ENCODE measurements around the gene SMAP1.

SMAP1 gene

DNA sequence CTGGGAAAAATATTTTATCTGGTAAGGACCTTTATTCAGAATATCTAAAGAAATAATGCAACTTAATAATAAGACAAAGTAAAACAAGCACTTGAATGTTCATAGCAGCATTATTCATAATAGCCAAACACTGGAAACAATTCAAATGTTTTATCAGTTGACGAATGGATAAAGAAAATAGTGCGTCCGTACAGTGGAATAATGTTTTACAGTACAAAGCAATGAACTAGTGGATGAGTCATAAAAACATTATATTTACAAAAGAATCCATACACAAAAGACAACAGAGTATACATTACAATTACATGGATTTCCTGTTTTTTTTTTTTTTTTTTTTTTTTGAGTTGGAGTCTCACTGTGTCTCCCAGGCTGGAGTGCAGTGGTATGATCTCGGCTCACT lies 12.7 kb downstream of the SMAP1 start:
- no peak for DNase-seq
- H3K27ac ChIP-seq = no peak overlapping the region
- no peaks in the 10 kb centered on the region for H3K36me3 ChIP-seq
- intact Hi-C loops (cut with DNase I; ENCODE audit: low total_unique reads) = loop anchor here (5.0 kb wide), 1 partner anchor 128 kb away; no protein-coding TSS in a partner anchor
- no peaks in the 10 kb centered on the region for H3K27me3 ChIP-seq
- TF ChIP-seq, protein P1, sequence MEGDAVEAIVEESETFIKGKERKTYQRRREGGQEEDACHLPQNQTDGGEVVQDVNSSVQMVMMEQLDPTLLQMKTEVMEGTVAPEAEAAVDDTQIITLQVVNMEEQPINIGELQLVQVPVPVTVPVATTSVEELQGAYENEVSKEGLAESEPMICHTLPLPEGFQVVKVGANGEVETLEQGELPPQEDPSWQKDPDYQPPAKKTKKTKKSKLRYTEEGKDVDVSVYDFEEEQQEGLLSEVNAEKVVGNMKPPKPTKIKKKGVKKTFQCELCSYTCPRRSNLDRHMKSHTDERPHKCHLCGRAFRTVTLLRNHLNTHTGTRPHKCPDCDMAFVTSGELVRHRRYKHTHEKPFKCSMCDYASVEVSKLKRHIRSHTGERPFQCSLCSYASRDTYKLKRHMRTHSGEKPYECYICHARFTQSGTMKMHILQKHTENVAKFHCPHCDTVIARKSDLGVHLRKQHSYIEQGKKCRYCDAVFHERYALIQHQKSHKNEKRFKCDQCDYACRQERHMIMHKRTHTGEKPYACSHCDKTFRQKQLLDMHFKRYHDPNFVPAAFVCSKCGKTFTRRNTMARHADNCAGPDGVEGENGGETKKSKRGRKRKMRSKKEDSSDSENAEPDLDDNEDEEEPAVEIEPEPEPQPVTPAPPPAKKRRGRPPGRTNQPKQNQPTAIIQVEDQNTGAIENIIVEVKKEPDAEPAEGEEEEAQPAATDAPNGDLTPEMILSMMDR (IDR thresholded peaks at IDR 0.05) = no peak
- H3K9me3 ChIP-seq = no peaks in the 10 kb centered on the region
- H3K4me3 ChIP-seq = no peak overlapping the region
- peaks cover 0 to 9% (median 2%) of the 10 kb centered on the region in 4 donors for H3K4me1 ChIP-seq

- TF ChIP-seq, protein P1 (IDR thresholded peaks at IDR 0.05) = no peak
- Histone ChIP-seq H3K4me1 (peaks cover 0 to 27% (median 9%) of the 10 kb centered on the region in 4 donors), H3K27me3 (no peaks in the 10 kb centered on the region), H3K4me3 (no peak overlapping the region), H3K27ac (no peak overlapping the region), H3K9me3 (no peaks in the 10 kb centered on the region), H3K36me3 (no peaks in the 10 kb centered on the region)
- DNase-seq = no peak
- intact Hi-C loops (cut with DNase I; ENCODE audit: low total_unique reads) = loop anchor here (5.0 kb wide), 1 partner anchor 133 kb away; no protein-coding TSS in a partner anchor
These were observed 17.3 kb downstream of the SMAP1 start for GRCh38 chr6:70684794-70685493.

DNA sequence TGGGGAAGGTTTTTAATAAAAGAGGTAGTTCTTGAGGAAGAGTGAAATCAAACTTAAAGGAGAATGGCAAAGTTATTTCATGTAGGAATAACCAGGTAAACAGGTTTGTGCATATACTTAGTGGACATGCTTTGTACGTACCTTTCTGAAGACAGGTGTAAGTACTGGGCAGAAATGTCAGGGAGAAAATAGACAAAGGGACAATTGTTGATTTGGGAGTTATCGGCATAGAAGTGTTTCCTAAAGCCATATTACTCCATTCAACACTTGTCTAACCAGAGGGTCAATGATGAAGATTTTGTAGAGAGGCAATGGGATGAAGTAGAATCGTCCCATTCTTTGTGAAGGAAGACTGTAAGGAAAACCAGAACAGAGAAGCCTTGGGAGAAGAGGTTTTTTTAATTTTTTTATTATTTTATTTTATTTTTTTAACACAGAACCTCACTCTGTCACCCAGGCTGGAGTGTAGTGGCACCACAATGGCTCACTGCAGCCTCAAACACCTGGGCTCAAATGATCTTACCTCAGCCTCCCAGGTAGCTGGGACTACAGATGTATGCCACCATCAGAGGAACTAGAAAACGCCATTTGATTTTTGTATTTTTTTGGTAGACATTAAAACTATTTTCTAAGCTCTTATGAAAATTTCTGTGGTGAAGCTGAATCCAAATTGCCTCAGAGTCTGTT lies 18.0 kb downstream of the SMAP1 start:
- no peak overlapping the region for H3K4me3 ChIP-seq
- TF ChIP-seq, protein P1 (IDR thresholded peaks at IDR 0.05) = no peak
- DNase-seq = no peak
- H3K36me3 ChIP-seq = no peaks in the 10 kb centered on the region
- H3K27me3 ChIP-seq = no peaks in the 10 kb centered on the region
- H3K4me1 ChIP-seq = peaks cover 0 to 27% (median 9%) of the 10 kb centered on the region in 4 donors
- H3K9me3 ChIP-seq = no peaks in the 10 kb centered on the region
- intact Hi-C loops (cut with DNase I; ENCODE audit: low total_unique reads) = no loop called here
- H3K27ac ChIP-seq = no peak overlapping the region

- intact Hi-C loops (cut with DNase I; ENCODE audit: low total_unique reads) = no loop called here
- TF ChIP-seq, protein P1 (IDR thresholded peaks at IDR 0.05) = peak; percentile 59 to 73
- H3K36me3 ChIP-seq = no peaks in the 10 kb centered on the region
- H3K4me3 ChIP-seq = no peak overlapping the region
- no peak for DNase-seq
- H3K27ac ChIP-seq = no peak overlapping the region
- H3K4me1 ChIP-seq = peaks cover 0 to 27% (median 9%) of the 10 kb centered on the region in 4 donors
- no peaks in the 10 kb centered on the region for H3K9me3 ChIP-seq
- no peaks in the 10 kb centered on the region for H3K27me3 ChIP-seq
These were observed 19.0 kb downstream of the SMAP1 start for GRCh38 chr6:70686548-70687133.

DNA sequence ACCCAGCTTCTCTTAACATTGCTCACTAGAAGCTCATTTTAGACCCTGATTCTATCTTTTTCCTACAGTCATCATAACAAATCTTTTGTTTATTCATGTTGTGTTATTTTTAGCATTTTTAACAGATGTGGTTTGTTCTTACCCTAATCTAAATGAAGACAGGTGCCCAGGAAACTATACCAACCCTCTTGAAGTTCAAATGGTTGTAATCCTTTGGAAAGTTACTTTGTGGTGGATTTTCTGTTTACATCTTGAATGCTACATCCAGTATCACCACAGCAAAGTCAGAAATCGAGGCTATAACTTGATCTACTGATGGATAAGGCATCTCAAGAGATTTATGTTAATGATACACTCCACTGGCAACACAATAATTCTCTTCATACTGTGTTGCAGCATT lies 26.2 kb downstream of the SMAP1 start:
- H3K27ac ChIP-seq = no peak overlapping the region
- TF ChIP-seq, protein P1 (IDR thresholded peaks at IDR 0.05) = no peak
- H3K36me3 ChIP-seq = no peaks in the 10 kb centered on the region
- no peaks in the 10 kb centered on the region for H3K27me3 ChIP-seq
- no peak for DNase-seq
- no peaks in the 10 kb centered on the region for H3K4me1 ChIP-seq
- no peaks in the 10 kb centered on the region for H3K9me3 ChIP-seq
- H3K4me3 ChIP-seq = no peak overlapping the region
- intact Hi-C loops (cut with DNase I; ENCODE audit: low total_unique reads) = no loop called here
